NCI-H2227 (cell line): ENCODE results near the gene SPDYE4.

Source experiments
- DNase-seq: peaks from one replicate; lab custom pipeline; 2025; ENCODE audit not compliant: unreplicated experiment; lab: John Stamatoyannopoulos, UW

The SPDYE4 gene

DNA sequence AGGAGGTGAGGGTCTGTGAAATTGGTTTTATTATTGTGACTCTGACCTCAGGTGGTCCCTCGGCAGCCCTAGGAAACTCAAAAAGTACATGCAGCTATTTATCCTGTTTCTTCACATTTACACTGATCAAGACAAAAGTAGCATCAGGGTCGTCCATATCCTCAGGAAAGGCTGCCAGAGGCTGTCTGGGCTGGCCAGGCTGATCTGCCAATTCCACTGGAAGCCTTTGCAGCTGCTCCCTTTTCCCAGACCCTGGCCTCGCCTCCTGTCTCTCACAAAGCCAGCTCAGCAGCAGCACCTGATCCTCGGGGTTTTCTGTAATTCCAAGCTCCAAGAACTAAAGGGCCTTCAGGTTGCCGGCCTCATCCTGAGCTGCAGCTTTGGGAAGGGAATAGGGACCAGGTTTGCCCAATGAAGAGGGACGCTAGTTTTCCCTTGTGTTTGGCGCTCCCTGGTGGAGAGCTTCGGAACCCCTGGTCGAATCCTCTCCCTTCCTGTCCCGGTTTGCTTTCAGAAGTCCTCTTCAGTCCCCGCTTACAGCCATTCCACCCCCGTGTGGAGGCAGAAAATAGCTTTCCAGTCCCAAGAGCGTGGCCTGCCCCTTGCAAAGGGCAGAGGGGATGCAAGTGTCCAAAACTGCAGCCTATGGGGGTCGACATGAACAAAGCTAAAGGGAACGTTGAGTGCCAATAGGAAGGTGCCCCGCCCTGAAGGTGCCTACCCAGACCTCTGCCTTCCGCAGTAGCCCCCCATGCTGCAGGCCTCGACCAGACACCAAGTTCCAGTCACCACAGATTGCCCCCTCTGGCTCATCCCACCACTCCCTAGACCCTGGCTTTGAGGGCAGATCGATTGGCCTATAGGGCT lies 27.4 kb upstream of the SPDYE4 start:
- DNase-seq: peak; percentile 31

DNA sequence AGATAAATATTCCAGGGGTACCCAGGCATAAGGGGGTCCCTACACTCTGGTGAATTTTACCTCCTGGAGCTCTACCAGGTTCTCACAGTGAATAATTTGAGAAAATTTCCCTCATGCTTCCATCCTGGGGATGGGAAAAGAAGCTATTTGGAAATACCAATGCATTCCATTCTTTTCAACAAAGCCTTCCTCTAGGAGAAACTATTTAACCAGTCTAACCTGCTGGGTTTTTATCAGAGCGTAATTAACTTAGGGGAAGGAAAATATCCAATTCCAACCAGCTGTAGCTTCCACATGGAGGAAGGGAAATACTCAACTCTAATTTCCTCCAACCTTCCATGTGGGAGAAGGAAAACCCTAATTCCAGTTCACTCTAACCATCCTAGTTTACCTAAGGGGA lies 23.8 kb upstream of the SPDYE4 start:
- DNase-seq: no peak

DNA sequence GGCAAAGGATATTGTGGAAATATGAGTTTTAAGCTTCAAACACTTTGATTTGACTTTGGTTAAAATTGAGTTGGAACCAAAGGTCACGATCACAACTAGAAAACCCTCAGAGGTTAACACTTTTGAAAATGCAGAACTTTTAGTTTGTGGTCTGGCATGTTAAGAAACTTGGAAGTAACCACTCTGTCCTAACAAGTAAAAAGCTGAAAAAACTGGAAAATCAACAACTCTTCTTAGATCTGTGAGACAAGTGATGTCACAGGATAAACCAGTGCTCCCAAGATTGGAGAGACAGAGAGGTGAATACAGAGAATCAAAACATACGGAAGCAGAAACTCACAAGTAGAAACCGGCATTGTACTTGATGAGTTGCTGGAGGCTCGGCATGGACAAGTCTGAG lies 23.4 kb upstream of the SPDYE4 start:
- no peak for DNase-seq

DNA sequence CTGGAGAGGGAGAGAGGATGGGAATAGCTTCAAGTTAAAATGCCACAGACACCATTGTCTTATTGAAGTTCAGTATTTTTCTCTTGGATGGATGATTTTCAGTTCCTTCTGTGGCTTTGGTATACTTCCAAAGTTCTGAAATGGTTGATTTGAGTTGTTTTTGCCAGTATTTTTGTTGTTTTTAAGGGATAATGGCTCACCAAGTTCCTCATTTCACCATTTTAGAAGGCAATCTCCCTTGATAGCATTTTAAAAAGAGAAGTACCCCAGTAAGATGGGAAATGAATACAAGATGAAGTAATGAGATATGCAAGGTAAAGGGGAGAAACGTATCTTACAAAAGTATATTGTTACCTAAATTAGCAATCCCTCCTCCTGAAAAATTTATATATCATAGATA lies 18.5 kb upstream of the SPDYE4 start:
- no peak for DNase-seq

DNA sequence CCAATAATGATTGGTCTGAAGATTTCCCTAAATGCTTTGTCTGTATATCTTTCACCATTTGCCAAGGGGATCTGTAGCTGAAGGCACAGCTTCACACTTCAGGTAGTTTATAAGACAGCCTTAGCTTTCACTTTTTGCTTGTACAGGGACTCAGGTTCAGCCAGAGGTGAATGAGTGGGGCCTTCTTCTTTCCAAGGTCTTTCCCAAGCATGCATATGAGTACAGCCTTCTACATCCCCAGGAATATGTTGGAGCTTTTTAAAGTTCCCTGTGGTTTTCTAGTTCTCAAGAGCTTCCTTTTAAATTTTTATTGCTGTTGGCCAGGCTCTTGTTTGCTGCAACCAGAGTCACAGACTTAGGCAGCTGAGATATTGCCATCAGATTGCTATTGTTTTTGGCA lies 17.9 kb upstream of the SPDYE4 start:
- no peak for DNase-seq

DNA sequence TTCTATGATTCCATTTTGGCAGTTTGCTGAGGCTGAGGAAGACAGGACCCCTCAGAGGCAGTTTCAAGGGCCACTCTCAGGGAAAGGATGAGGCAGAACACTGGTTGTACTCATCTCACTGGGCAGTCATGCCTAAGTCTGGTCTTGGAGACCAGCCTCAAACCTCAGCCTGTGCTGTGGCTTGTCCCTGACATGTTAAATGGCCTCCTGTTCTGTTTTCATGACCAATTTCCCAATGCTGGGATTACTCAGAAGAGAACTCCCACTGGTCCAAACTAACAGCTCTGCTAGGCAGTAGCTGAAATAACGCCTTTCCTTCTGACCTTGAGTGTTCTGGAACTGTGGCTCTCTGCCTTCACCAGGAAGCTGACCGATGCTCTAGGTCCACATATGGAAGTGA lies 8.4 kb upstream of the SPDYE4 start:
- DNase-seq: no peak

DNA sequence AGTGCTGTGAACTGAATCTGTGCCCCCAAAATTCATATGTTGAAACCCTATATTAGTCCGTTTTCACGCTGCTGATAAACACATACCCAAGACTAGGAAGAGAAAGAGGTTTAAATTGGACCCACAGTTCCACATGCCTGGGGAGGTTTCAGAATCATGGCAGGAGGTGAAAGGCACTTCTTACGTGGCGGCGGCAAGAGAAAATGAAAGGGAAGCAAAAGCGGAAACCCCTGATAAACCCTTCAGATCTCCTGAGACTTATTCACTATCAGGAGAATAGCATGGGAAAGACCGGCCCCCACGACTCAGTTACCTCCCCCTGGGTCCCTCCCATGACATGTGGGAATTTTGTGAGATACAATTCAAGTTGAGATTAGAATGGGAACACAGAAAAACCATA lies 3.7 kb upstream of the SPDYE4 start:
- no peak for DNase-seq

DNA sequence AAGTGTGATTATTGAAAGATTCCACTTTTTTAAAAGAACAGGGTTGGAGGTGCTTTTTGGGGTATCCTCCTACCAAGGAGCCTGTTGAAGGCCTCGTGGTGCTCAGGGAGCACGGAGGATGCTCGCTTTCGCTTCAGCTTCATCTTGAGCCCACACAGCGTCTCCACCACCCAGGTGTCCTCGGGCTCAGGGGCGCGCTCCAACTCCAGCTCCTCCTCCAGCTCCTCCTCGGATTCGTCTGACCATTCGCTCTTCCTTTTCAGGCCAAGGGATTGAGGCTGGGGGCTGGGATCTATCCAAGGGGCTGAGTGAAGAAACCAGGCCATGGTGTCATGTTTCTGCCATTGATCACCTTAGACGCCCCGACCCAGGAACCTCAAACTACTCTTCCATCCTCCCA lies 1.2 kb downstream of the SPDYE4 start:
- DNase-seq: no peak

DNA sequence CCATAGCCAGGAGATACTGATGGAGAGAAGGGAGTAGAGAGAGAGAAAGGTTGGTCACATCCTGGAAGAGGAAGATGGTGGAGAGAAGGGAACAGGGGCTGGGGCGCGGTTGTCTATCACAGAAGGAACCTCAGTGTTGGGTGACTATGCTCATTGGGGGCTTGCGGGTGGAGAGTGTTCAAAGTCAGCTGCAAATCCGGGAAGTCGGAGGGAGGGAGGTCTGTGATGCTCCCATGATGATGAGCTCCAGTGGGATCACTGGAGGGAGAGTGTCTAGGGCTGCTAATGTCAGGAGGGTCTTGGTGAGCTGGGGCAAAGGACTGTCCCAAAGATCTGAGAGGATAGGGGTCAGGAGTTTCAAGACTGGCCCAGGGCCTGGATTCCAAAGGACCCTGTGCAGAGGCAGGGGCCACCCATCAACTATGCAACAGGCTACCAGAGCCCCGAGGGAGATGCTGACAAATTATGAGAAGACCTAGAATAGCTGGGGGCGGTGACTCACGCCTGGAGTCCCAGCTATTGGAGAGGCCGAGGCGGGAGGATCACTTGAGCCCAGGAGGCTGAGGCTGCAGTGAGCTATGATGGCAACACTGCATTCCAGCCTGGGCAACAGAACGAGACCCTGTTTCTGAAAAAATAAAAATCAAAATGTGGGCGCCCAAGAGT lies 2.6 kb downstream of the SPDYE4 start:
- DNase-seq: no peak

DNA sequence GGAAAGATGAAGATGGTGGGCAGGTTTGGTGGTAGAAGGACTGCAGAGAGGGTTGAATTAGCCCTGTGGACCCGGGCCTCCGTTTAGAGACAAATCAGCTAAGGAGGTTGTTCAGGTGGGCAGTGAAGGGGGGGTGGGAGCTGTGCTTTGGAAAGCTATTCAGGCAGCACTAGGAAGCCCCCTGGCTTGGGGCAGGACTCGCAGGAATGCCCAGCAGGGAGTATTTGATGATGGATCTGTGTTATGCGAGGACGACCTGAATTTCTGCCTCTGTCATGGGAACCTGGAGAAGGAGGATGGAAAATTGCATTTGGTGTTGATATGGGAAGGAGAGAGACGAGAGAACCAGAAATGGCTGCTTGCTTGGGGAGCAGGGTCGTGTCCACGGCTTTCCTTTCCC lies 3.5 kb downstream of the SPDYE4 start:
- DNase-seq: no peak

DNA sequence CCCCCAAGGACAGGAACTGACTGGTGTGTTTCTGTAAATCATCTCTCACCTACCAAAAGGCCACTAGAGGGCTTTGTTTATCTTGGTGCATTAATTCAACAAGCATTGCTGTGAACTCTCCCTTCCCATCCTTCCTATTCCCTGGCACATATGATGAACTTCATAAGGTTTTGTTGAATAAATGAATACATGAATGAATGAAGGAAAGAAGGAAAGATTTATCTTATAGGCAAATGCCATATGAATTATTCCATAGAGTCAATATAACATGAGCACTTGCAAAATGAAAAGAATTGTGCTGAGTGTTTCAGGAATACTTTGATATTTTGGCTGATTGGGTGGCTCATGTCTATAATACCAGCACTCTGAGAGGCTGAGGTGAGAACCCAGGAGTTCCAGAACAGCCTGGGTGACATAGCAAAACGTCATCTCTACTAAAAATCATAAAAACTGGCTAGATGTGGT lies 4.3 kb downstream of the SPDYE4 start:
- DNase-seq: no peak

DNA sequence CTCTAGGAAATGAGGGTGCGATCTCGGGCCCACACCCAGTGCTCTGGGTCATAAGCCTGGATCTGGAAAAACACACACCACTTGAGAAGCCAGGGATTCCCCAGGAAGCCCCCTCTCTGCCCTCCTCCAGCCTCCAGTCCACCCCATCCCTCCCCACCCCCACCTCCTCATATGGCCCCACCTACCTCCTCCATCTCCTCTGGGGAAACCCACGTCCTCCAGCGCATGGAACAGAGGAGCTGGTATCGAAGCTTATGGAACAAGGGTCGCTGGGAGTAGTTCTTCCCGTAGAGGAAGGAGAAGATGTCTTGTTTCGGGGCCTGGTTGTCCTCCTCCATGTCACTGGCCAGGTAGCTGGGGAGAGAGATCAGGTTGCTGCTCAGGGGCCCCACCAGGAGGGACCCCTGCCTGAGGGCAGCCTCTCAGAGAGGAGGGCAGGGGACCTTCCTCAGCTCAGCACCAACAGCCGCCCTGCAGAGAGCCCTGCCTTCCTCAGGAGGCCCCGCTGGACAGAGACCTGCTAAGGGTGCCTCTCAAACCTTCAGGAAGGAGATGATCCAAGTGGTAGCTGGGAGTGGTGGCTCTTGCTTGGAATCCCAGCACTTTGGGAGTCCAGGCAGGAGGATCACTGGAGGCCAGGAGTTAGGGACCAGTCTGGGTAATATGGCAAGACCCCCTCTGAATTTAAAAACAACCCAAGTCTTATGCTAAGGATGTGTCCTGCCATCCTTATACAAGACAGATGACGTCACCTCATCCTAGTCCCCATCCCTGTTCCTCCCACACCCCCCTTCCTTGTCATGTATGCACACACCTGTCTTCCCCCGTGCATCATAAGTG lies 5.0 kb downstream of the SPDYE4 start:
- DNase-seq: no peak

DNA sequence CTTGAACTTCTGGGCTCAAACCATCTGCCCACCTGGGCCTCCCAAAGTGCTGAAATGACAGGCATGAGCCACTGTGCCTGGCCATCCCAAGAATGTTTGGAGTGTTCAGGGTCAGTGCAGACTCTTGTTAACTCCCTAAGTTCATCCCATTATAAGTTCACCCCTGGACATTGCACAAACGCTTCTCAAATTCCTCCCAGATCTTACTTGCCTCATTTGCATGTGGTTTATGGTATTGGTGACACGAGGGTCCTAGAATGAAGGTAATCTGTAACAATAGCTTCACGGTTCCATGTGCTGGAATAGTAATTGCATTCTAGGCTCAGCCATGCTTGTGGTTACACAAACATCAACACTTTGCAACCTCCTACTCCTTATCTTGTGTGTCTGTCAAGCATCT lies 8.7 kb downstream of the SPDYE4 start:
- no peak for DNase-seq

DNA sequence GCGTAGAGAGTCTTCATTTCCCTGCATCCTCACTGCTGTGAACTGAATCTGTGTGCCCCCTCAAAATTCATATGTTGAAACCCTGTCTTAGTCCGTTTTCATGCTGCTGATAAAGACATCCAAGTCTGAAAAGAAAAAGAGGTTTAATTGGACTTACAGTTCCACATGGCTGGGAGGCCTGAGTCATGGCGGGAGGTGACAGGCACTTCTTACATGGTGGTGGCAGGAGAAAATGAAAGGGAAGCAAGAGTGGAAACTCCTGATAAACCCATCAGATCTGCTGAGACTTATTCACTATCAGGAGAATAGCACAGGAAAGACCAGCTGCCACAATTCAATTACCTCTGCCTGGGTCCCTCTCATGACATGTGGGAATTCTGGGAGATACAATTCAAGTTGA lies 10.6 kb downstream of the SPDYE4 start:
- no peak for DNase-seq

DNA sequence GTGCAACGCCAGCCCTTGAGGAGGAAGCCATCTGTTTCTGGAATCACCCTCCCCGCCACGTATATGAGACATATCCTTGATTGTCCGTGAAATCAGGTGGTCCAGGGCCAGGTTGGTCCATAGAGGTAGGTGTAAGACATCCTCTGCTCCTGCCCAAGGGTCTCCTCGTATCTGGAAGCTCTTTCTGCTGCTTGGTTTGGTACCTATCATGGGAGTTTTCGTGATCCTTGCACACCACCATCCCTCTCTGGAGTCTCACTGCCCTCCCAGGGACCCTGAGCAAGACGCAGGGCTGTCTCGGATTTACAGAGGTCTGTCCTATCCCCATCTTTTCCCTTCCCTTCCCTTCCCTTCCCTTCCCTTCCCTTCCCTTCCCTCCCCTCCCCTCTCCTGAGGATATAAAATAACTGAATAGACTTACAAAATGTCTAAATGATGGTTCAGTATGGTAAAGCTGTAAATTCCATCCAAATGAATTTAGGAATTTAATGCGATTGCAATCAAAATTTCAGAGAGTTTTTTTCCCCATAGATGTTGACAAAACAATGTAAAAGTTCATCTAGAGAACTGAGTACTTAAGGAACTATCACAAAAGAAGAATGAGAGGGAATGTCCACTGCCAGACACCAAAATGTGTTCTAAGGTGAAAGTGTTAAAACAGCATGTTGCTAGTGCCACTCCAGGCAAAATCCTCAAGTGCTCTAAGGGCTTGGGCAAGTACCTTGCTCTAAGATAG lies 11.7 kb downstream of the SPDYE4 start:
- no peak for DNase-seq

DNA sequence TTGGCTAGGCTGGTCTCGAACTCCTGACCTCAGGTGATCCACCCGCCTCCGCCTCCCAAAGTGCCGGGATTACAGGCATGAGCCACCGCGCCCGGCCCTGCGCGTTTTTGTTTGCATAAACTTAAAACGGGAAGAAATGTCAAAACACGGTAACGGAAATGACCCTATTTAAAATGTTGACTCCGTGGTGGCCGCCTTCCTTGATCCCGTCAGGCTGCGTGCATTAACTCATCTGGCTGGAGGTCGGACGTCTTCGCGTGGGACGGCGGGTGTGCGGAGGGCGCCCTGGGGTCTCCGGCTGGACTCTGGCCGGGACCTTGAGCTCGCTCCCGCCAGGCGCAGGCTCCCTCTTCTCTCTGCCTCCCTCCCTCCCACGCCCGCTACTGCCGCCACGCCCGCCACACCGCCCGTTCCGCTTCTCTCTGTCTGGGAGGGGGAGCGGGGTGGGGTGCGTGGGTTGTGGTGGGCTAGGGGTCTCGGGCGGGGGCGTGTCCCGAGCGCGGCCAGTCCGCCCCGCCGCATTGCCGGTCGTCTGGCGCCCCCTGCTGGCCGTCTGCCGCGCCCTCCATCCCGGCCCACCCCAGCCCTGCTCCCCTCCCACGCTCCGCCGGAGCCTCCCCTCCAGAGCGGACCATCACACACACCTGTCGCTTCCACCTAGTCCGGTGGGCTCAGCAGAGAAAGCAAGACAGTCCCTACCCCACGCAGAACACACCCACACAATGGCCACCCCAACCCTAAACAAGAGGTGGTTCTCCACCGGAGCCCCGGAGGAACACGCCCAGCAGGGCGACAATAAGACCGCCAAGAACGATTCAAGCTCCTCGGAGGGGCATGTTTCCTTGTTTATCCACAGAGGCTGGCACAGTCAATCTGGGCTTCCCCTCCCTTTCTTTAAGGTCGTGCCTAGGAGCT lies 12.5 kb downstream of the SPDYE4 start:
- DNase-seq: peak; percentile 62

DNA sequence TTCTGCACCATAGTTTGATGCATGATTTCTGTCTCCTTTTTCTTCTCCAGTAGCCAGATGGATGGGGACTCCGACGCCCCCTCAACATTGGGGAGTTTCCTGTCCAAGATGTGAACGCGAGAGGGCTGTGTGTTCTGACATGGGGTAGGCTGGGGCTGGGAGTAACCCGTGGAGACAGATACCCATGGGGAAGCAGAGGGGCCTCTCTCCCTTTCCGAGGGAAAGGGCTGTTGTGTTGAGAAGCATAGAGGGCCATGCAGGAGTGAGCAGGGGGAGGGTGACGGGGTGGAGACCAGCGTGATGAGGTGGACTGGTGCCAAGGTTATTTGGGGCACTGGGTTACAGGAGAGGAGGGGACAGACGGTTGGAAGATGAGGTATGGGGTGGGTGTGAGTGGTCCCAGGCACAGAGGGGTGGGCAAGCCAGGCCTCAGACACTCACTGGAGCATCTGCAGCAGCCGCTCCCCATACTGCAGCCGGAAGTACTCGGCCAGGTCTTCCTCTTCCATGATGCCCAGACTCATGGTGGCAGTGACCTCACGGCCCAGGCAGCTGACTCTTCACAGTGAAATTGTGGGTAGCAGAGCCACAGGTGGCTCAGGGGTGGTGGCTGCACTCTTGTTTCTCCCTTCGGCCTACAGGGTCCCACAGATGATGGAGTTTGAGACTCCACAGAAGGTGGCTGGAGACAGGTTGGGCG lies 14.1 kb downstream of the SPDYE4 start:
- no peak for DNase-seq

DNA sequence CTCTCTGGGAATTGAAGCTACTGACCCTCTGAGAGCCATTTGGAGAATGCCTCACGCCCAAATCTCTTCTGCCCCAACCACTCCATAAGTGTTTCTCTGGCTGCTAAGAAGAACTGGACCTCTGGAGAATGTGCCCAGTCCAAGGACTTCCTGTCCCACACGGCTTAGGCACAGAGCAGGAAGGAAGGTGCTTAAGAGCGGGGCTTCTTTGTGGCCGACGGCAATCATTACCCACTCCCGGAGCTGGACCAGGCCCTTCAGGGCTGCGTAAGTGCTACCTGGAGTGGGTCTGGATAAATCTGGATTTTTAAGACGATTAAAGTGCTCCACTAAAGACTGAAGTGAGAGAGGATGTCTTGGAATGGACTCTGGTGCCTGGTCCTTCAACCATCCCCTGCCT lies 15.5 kb downstream of the SPDYE4 start:
- no peak for DNase-seq

DNA sequence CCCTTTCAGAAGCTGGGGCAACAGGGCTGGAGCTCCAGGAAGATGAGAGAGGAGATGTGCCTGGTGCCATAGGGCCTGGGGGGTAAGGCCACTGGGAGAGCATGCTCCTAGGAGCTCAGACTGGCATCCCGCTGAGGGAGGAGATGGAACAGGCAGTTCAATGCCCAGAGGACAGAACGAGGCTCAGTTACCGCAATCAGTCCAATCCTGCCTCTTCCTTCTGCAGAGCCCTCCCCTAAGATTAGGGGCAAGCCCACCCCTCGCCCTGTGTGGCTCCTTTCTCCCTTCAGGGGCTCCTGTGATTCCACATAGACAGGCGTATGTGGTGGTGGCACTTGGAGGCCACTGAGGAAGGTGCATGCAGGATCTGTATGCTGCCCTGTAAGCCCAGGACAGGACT lies 16.1 kb downstream of the SPDYE4 start:
- no peak for DNase-seq
